Right renal pelvis (tissue), 4 donors: Measurements from ENCODE around the gene NOX3. TPM values are rescaled to one million over a fixed set of nuclear protein-coding genes. Genes with fewer than 3 reads are reported as not detected.

Source experiments
- polyA plus RNA-seq, 4 donors: library from polyadenylated mRNA; unstranded; fragments of 120-200 nt; gene quantifications; one replicate each; pipeline ENCODE4 v1.2.1, GENCODE V29; 2013; ENCODE audit not compliant: insufficient read length in 4 of 4

Gene NOX3
- polyA plus RNA-seq, 4 donors, result 1.4 to 2.2 (median 1.9) TPM

Other genes starting within 250 kb of the NOX3 start
- under 1 TPM; 0.42 to 0.87 (median 0.66) TPM for gene CLDN20, start 191.8 kb downstream of the NOX3 start, polyA plus RNA-seq
- gene TFB1M, start 141.4 kb downstream of the NOX3 start, polyA plus RNA-seq, result 10 to 100 TPM; 17.4 to 19.5 (median 18.8) TPM